ENCODE measurements around the gene WDR45B. TPM values are rescaled to one million over a fixed set of nuclear protein-coding genes. Genes with fewer than 3 reads are reported as not detected.

WDR45B gene
- total RNA-seq, 1 donor from 2014 or later, result 74.1 TPM

- no peaks in the 10 kb centered on the region for H3K4me1 Mint-ChIP-seq (ENCODE audit: unreplicated experiment)
Measured at GRCh38 chr17:82687871-82688270, 39.6 kb upstream of the WDR45B start.

DNA sequence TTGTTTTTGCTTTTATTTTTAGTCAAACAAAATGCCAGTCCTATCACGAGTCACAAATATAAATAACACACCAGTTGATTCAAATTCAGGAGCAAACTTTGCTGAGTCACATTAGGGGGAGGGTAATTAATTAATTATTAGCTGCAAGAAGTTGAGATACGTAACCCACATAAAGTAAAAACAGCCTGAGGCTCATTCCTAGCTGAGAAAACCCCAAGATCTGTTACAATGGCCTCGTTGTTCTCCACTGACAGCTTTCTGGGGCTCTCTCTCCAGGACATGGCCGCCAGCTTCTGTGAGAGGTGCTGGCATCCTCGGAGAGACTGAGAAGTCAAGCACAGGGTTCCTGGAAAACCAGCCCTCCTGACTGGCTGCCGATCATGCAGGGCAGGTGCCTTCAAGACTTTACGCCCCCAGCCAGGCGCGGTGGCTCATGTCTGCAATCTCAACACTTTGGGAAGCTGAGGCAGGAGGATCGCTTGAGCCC, 39.2 kb upstream of the WDR45B start:
- H3K9me3 Mint-ChIP-seq (ENCODE audit: unreplicated experiment), result no peaks in the 10 kb centered on the region
- TF ChIP-seq, protein P1, sequence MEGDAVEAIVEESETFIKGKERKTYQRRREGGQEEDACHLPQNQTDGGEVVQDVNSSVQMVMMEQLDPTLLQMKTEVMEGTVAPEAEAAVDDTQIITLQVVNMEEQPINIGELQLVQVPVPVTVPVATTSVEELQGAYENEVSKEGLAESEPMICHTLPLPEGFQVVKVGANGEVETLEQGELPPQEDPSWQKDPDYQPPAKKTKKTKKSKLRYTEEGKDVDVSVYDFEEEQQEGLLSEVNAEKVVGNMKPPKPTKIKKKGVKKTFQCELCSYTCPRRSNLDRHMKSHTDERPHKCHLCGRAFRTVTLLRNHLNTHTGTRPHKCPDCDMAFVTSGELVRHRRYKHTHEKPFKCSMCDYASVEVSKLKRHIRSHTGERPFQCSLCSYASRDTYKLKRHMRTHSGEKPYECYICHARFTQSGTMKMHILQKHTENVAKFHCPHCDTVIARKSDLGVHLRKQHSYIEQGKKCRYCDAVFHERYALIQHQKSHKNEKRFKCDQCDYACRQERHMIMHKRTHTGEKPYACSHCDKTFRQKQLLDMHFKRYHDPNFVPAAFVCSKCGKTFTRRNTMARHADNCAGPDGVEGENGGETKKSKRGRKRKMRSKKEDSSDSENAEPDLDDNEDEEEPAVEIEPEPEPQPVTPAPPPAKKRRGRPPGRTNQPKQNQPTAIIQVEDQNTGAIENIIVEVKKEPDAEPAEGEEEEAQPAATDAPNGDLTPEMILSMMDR (IDR thresholded peaks at IDR 0.05; ENCODE audit: unreplicated experiment), result no peak
- H3K36me3 Mint-ChIP-seq (ENCODE audit: low read depth, unreplicated experiment), result peaks cover 8% of the 10 kb centered on the region
- H3K4me1 Mint-ChIP-seq (ENCODE audit: unreplicated experiment), result no peaks in the 10 kb centered on the region
- no peak overlapping the region for H3K27ac Mint-ChIP-seq (ENCODE audit: unreplicated experiment)
- no peak overlapping the region for H3K4me3 Mint-ChIP-seq (ENCODE audit: unreplicated experiment)
- no peak for DNase-seq (ENCODE audit: low spot score)
- H3K27me3 Mint-ChIP-seq (ENCODE audit: unreplicated experiment), result peaks cover 3% of the 10 kb centered on the region

More at GRCh38 chr17:82687871-82688270, 39.6 kb upstream of the WDR45B start:
- no peaks in the 10 kb centered on the region for H3K9me3 Mint-ChIP-seq (ENCODE audit: unreplicated experiment)
- H3K27ac Mint-ChIP-seq (ENCODE audit: unreplicated experiment), result no peak overlapping the region
- peaks cover 3% of the 10 kb centered on the region for H3K27me3 Mint-ChIP-seq (ENCODE audit: unreplicated experiment)
- TF ChIP-seq, protein P1 (IDR thresholded peaks at IDR 0.05; ENCODE audit: unreplicated experiment), result no peak
- no peak overlapping the region for H3K4me3 Mint-ChIP-seq (ENCODE audit: unreplicated experiment)
- DNase-seq (ENCODE audit: low spot score), result no peak
- H3K36me3 Mint-ChIP-seq (ENCODE audit: low read depth, unreplicated experiment), result peaks cover 8% of the 10 kb centered on the region

DNA sequence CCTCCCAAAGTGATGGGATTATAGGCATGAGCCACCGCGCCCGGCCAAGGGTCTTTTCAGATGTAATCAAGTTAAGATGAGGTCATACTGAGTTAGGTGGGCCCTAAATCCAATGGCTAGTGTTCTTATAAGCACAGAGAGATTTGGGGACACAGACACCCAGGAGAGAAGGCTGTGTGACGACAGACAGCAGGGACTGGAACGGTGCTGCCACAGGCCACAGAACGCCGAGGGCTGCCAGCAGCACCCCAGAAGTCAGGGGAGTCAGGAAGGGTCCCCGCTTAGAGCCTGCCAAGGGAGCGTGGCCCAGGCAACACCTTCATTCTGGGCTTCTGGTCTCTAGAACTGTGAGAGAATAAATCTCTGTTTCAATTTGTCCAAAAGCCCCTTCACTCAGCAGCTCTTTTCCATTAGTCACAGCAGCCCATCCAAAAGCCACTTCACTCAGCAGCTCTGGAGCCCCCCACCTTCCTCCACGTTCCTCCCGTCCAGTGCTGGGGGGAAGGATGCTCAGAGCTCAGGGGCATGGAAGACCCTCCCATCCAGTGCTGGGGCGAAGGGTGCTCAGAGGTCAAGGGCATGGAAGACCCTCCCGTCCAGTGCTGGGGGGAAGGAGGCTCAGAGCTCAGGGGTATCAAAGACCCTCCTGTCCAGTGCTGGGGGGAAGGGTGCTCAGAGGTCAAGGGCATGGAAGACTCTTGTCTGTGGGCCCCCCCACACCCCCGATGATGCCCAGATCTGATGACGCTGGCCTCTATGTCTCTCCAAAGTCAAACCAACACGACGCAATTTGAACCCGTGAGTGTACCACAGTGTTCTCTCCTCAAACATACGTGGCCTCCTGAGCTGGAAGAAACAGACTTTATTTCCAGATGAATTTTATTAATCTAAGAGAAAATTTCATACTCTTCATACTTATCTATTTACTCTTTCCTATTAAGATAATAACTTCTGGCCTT, 38.4 kb upstream of the WDR45B start:
- TF ChIP-seq, protein P1 (IDR thresholded peaks at IDR 0.05; ENCODE audit: unreplicated experiment), result no peak
- Mint-ChIP-seq H3K27ac (ENCODE audit: unreplicated experiment) (no peak overlapping the region), H3K9me3 (ENCODE audit: unreplicated experiment) (peaks cover 5% of the 10 kb centered on the region), H3K4me1 (ENCODE audit: unreplicated experiment) (no peaks in the 10 kb centered on the region), H3K4me3 (ENCODE audit: unreplicated experiment) (no peak overlapping the region), H3K27me3 (ENCODE audit: unreplicated experiment) (peaks cover 3% of the 10 kb centered on the region), H3K36me3 (ENCODE audit: low read depth, unreplicated experiment) (peaks cover 8% of the 10 kb centered on the region)
- DNase-seq (ENCODE audit: low spot score), result no peak

- peaks cover 8% of the 10 kb centered on the region for H3K36me3 Mint-ChIP-seq (ENCODE audit: low read depth, unreplicated experiment)
- no peak for DNase-seq (ENCODE audit: low spot score)
- H3K4me1 Mint-ChIP-seq (ENCODE audit: unreplicated experiment), result no peaks in the 10 kb centered on the region
- TF ChIP-seq, protein P1 (IDR thresholded peaks at IDR 0.05; ENCODE audit: unreplicated experiment), result no peak
- H3K4me3 Mint-ChIP-seq (ENCODE audit: unreplicated experiment), result no peak overlapping the region
- H3K27ac Mint-ChIP-seq (ENCODE audit: unreplicated experiment), result no peak overlapping the region
- peaks cover 1% of the 10 kb centered on the region for H3K27me3 Mint-ChIP-seq (ENCODE audit: unreplicated experiment)
- peaks cover 5% of the 10 kb centered on the region for H3K9me3 Mint-ChIP-seq (ENCODE audit: unreplicated experiment)
Measured at GRCh38 chr17:82685291-82685690, 37.0 kb upstream of the WDR45B start.

All from endothelial cell (in vitro differentiated cells).